ENCODE data around the gene MYOM1. TPM values are rescaled to one million over a fixed set of nuclear protein-coding genes. Genes with fewer than 3 reads are reported as not detected.
A peak's percentile ranks its signal among the peaks of the same experiment; 100 is the strongest.

The MYOM1 gene
- total RNA-seq = 608 TPM
- long read RNA-seq, full-length matches to known transcripts = 97 of 569 reads
- long read RNA-seq, partial matches to known transcripts = 430 of 569 reads
- long read RNA-seq, other reads (novel, unspliced or antisense) = 42 of 569 reads

DNA sequence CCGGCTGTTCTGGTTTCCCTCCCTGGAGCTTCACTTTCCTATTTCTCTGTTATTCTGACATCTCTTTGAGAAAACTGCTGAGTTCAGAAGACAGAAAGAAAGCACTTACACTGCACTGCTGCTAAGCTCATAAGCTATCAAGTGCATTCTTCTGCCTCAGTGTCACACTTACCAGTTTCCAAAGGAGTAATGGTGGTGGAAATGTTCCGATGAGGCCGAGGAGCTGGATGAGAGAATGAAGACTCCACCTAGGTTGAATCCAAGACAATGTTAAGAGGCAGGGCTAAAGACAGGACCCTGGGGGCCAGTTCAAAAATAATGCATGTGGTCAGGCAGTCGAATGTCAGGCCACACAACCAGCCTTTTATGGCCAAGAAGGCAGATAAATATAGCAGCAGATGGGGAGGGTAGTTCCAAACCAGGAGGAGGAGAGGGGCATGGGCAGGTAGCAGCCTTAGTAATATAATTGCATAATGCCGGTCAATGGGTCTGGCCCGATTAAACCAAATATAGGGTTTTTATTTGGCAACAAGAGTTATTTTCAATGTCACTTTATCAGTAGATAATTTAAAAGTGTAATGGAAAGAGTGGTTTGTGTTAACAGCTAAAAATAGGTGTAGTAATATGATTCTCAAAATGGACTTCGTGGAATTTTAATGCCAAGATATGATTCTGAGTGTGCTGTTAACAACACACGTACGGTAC lies at the start of gene MYOM1:
Gene MYOM1 (minus strand): TSS at position 338 of the 705 bp plus-strand sequence. CDS start 4,745 bp downstream, outside the sequence.
- intact Hi-C loops (cut with DNase I) = no loop called here
- peak; percentile 80 for ATAC-seq (ENCODE audit: poor library complexity)
- DNase-seq = no peak

DNA sequence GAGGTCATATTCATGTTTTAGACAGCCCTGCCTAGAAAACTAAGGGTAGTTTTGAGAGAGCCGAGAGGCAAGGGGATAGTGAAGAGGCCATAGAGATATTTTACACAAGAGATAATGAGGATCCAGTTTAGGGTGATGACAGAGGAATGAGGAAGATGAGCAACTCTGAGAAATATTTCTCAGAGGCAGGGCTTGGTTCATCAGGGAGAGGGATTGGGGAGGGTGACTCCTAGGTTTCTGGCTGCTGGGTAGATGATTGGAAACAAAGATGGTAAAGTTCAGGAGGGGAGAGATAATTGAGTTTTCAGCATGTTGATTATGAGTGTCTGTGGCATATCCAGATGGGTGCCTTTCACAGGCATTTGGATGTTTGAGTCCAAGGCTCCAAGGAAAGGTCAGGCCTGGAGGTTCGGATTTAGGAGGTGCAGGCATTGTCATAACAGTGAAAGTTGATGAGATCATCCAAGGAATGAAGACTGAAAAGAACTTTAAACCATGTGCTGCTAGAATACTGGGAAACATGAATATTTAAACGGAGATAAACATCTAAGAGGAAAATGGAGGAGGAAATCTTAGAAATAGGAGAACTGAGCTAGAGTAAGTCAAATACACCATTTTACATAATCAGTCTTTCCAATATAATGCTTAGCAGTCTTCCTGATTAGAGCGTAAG lies 49.6 kb upstream of the MYOM1 start:
- intact Hi-C loops (cut with DNase I) = no loop called here
- DNase-seq (no peak), ATAC-seq (ENCODE audit: poor library complexity) (no peak)

DNA sequence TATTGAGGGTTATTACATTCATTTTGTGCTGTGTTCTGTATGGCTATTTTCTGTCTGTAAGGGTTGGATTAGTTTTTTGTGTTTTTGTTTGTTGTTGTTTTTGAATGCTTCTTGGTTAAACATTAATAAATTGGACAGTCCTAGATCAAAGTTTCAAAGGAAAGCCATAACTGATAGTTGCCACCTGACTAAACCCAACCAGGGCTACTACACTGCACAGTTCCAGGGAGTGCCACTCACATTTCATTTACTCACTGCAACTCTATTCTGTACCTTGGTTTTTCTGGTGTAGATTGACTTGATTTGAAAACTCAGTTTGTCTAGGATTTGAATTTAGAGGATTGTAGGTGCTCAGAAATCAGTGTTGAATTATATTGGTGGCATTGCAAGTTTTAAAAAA lies 48.5 kb upstream of the MYOM1 start:
- DNase-seq (no peak), ATAC-seq (ENCODE audit: poor library complexity) (no peak)
- intact Hi-C loops (cut with DNase I) = no loop called here

DNA sequence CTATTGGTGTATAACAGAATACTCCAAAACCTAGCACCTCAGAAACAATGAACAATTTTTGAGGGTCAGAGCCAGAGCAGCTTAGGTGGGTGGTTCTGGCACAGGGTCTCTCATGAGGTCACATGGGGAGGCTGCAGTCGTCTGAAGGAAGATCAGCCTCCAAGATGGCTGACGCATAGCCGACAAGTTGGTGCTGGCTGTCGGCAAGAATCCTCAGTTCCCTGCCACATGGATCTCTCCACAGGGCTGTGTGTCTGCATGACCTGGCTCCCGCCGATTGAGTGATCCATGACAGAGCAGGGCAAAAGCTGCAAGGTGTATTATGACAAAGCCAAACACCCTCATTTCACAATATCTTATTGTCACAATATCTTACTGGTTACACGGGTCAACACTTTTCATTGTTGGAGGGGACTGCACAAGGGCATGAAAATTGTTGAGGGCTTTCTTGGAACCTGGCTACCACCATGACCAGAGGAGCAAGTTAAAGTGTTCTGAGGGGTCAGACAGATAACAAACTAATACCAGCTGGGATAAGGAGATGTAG lies 46.4 kb upstream of the MYOM1 start:
- ATAC-seq (ENCODE audit: poor library complexity) (no peak), DNase-seq (no peak)
- intact Hi-C loops (cut with DNase I) = no loop called here

DNA sequence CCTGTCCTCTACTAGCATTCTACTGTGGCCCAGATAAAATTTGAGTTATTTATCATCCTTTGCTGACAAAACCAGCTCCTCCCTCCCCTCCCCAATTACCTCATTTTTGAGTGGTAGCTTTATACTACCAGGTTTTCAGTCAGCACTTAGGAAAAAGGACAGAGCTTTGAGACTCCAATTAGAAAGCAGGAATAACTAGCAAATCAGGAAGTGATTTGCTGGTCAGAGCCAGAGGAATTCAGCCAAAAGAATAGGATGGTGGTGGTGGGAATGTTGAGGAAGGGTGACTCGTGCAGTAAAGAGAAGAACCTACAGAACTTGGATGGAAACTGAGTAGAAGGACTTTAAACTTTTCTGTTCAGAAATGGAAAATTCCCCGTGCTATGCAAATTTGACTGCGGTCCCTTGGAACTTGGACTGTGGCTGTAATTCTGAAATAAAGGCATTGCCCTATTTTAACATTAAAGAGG lies 45.8 kb upstream of the MYOM1 start:
- intact Hi-C loops (cut with DNase I) = no loop called here
- no peak for ATAC-seq (ENCODE audit: poor library complexity)

DNA sequence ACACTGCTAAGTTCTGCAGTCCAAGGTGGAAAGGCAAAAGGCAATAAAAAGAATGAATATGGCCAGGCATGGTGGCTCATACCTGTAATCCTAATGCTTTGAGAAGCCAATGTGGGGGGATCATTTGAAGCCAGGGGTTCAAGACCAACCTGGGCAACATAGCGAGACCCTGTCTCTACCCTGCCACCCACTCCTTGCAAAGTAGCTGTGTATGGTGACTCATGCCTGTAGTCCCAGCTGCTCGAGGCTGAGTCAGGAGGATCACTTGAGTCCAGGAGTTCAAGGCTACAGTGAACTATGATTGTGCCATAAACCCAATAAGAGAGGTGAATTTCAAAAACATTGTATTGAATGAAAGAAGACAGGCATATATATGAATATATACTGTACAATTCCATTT lies 44.6 kb upstream of the MYOM1 start:
- ATAC-seq (ENCODE audit: poor library complexity) = no peak
- intact Hi-C loops (cut with DNase I) = no loop called here
- DNase-seq = no peak

More for the DNA sequence above, 45.8 kb upstream of the MYOM1 start:
- DNase-seq = no peak

DNA sequence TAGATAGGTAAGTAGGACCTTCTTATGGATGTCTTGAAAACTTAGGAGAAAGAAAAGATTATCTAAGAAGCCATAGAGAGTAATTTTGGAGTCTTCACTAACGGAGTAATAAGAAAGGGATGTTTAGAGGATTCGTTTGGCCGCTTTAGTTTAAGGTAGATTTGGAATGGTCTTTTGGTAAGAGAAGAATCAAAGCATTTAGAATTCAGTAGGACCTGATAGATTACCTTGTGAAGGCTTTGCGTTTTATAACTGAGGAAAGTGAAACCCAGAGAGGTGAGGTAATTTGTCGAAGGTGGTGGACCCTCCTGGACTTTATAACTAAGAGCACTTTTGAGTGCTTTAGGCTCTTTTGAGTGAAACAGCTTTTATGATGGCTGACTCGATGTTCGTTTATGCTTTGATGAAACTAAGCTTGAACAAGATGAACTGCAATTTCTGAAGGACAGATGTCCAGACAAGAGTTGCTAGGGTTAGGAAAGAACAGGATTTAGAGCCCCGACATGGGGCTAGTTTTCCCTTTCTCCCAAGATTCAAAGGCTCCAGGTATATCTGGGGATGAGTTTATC lies 43.4 kb upstream of the MYOM1 start:
- intact Hi-C loops (cut with DNase I) = no loop called here
- no peak for DNase-seq
- ATAC-seq (ENCODE audit: poor library complexity) = no peak

DNA sequence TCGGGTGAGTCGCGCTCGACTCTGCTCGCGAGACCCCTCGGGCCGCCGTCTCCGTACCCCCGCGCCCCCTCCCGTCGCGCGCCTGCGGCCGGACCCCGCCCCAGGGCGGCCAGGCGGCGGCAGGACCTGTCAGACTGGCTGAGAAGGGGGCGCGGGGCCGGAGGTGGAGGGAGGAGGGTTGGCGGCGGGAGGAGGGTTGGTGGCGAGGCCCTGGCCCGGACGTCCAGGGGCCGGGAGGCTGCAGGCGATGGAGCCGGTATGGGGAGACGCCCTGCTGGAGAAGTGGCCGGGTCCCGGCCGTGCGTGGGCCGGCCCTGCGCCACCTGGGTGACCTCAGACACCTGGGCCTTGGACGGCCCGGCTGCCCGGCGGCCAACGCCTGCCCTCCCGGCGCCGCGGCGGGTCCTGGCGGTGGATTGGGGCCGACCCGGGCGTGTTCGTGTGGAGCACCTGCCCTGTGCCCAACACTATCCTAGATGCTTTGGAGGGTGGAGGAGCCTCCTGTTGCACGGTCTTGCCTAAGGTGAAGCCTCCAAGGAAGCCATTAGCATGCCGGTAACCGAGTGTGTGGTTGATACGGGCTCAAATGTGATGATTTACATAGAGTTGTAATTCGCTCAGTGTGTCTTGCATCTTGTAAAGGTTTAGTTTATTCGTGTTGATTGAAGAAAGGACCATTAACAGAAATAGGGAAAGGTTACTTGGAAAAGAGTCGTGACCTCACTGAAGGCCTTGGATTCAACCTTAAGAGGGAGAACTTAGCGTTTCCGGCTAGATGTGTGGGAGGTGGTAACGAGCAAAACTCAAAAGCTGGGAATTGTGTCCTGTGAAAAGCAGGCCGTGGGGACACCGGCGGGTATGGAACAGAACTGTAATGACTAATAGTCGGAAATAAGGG lies 42.7 kb upstream of the MYOM1 start:
- ATAC-seq (ENCODE audit: poor library complexity) (peak; percentile 37), DNase-seq (no peak)
- intact Hi-C loops (cut with DNase I) = no loop called here

DNA sequence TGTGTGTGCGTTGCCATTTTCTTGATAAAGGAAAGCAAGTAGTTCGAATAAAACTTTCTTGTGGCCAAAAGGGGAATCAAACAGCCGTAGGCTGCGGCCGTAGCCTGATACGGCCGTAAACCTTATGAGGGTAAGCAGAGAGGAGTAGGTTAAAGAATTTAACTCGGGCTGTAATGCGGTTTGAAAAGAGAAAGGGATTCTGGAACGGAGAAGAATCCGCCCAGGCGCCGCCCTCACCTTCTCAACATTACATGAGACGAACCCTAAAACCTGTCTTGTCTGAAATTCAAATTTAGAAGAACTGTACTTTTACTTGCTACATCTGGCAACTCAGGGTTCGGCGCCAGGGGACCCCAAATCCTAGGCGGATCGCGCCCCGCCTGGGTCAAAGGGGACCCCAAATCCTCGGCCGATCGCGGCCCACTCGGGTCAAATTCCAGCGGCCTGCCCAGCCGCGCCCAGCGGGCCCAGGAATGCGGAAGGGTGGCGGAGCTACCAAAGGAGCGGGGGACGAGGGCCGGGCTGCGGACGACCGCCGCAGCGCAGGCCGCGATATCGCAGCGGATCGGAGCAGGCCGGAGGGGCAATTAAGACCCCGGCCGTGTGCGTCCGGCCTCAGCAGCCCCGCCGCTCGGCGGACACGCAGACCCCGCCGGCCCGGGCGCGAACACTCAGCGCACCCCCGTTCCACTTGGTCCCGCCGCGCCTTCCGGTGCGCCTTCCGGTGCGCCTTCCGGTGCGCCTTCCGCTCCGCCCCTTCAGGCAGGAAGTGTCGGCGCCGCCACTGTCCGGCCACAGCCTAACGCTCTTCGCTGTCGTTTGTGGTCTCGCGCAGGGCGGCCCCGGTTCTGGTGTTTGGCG lies 41.8 kb upstream of the MYOM1 start, which contains the start of gene MYL12B:
Gene MYL12B (plus strand): TSS at position 761 of the 861 bp plus-strand sequence. CDS start 10,766 bp downstream, outside the sequence.
- ATAC-seq (ENCODE audit: poor library complexity) = peak; percentile 94
- DNase-seq = peak; percentile 90
- intact Hi-C loops (cut with DNase I) = no loop called here

DNA sequence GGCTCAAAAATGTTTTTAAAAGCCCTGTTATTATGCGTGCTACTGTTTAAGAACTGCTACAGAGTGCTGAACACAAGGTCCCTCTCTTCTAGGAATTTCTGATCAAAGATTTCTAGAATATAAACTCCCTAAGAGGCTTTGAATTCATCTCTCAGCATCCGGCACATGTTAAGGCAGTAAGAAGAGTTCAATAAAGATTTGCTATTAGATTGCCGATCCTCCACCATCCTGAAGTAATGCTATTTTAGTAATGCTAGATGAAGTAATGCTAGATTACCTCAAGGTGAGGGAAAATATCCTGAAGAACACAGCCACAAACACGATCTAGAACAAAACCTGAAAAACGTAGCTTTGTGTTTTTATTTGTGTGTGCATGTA lies 41.2 kb upstream of the MYOM1 start:
- DNase-seq (no peak), ATAC-seq (ENCODE audit: poor library complexity) (no peak)
- intact Hi-C loops (cut with DNase I) = no loop called here

DNA sequence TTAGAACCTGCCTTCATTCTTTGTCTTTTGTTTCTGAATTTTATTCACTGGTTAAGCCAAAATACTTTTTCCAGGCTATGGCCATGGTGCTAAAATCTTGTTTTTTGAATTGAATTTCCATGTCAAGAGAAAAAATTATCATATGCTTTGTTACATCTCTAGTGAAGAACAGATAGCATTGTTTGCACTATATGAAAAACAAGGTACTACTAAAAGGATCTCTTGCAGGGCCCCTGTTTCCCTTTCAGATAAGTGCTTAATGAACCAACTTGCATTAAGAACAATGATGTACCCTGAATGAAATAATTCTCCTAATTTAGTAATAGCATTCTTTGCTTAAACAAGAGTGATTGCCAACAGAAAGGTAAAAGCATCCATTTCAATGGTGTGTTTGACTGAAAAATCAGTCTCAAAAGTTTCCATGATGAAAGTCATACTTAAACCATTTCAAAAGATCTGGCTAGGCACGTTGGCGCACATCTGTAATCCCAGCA lies 37.9 kb upstream of the MYOM1 start:
- ATAC-seq (ENCODE audit: poor library complexity) (no peak), DNase-seq (no peak)
- intact Hi-C loops (cut with DNase I) = no loop called here

DNA sequence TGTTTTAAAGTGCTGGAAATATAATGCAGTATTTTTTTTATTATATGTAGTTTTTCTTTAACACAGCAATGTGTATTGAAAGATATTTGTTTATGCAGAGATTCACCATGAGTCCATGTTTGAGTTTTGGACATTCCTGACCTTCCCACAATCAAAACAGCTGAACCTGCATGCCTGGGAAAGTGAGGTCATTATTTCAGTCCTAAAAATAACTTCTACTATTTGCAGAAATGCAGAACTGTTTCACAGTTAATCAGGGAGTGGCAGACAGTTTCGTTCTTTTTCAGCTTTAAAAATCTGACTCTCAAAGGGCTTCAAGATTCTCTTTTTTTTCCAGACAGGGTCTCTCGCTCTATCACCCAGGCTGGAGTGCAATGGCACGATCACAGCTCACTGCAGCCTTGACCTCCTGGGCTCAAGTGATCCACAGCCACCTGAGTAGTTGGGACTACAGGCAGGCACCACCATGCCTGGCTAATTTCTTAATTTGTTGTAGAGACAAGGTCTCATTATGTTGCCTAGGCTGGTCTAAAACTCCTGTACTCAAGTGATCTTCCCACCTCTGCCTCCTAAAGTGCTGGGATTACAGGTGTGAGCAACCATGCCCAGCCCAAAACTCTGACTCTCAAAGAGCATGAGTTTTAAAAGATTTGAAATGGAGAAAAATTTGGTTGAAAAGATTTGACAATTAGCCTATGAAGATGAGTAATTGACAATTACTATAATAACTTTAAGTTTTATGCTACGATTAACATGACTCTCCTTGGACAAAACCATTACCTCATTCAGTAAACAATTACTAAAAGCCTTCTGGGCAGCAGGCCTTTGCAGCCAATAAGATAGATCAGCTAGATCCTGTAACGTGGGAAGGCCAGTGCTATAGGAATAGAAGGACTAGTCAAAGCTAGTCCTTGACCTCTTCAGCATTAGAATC lies 37.2 kb upstream of the MYOM1 start:
- DNase-seq = no peak
- peak; percentile 33 for ATAC-seq (ENCODE audit: poor library complexity)
- intact Hi-C loops (cut with DNase I) = no loop called here

DNA sequence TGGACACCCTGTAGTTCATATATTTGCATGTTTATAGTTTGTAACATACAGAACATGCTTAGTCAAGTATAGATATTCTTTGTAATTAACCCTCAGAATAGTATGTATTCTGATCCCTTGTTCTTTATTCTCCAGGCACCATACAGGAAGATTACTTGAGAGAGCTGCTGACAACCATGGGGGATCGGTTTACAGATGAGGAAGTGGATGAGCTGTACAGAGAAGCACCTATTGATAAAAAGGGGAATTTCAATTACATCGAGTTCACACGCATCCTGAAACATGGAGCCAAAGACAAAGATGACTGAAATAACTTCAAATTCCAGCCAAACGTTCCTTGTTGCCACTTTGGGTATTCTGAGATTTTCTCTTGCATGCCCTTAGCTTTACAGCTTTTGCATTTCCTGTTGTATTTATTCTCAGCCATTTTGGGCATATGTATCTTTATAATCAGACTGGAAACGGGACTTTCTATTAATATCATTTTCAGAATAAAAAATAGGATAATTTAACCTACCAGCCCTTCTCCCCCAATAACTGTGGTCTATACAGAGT lies 35.9 kb upstream of the MYOM1 start:
- ATAC-seq (ENCODE audit: poor library complexity) (no peak), DNase-seq (no peak)
- intact Hi-C loops (cut with DNase I) = no loop called here

DNA sequence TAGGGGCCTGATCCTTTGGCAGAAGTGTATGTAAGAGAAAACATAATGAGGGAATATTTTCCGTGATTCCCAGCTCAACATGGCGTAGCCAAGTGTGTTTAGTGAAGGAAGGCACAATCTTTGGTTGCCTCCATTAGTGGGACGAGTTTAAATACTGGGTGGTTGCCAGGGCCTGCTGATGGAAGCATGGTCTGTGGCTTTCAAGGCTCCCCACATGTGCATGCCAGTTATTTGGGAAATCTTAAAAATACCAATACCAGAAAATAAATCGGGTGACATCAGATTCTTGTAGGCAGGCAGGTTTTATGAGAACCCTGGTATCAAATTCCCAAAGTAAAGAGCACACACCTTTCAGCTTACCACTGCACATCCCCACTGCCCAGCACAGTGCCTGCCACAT lies 35.0 kb upstream of the MYOM1 start:
- no peak for DNase-seq
- intact Hi-C loops (cut with DNase I) = no loop called here
- no peak for ATAC-seq (ENCODE audit: poor library complexity)

DNA sequence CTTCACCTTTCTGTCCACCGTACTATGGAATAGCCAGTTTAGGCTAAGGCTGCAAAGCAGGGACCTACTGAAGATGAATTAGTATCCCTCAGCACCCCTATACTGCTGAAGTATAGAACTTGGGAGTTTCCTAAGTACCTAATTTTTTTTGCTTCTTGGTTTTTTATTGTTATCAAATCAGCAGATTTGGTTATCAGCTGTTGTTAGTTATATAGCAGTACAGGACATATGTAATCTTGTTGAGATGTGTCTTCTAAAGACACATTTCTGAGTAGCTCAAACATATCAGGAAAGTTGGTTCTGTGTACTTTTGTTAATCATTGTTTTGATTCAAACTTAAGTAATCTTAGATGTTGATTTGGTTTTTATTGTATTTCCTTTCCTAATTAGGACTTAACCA lies 33.1 kb upstream of the MYOM1 start:
- intact Hi-C loops (cut with DNase I) = no loop called here
- ATAC-seq (ENCODE audit: poor library complexity) (no peak), DNase-seq (no peak)

DNA sequence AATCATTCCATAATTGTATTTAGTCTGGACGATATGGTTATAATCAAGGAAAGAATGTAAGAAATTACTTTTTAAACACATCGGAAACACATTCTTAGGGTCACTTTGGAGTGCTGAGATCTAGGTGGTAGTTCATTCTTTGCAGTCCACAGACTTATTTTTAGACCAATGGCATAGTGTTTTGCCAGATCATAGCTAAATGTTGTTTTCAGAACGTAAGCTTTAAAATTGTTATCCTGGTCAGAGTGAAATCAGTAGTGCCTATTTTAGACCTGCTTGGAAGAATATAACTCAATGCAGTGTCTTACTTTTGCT lies 32.2 kb upstream of the MYOM1 start:
- ATAC-seq (ENCODE audit: poor library complexity) = peak; percentile 6
- intact Hi-C loops (cut with DNase I) = no loop called here
- no peak for DNase-seq

All from Right ventricle myocardium superior (tissue), 1 donor.